NB4 (cell line): ENCODE data around the gene WFS1.

Experiments used
- DNase-seq: peaks from one replicate; pipeline ENCODE4 v3.0.0; 2010; ENCODE audit warnings: low read depth
- H3K4me3 ChIP-seq: one replicate; pipeline ENCODE4 v1.5.1; 2011; ENCODE audit warnings: mild to moderate bottlenecking, low read depth, low read length, moderate library complexity
- CTCF ChIP-seq: IDR thresholded peaks from one replicate; pipeline ENCODE4 v1.5.1; 2012; ENCODE audit warnings: low read depth, low read length
- MYC ChIP-seq: IDR thresholded peaks from 2 replicates; pipeline ENCODE4 v1.6.1; 2011; ENCODE audit warnings: low read depth, low read length
- POLR2A ChIP-seq: IDR thresholded peaks from 2 replicates; pipeline ENCODE4 v1.6.1; 2011; ENCODE audit warnings: mild to moderate bottlenecking; ENCODE audit not compliant: insufficient read length; ENCODE audit errors: extremely low read depth

WFS1 gene

GRCh38 chr4:6351246-6352000, 81.8 kb downstream of the WFS1 start:
- no peak overlapping the region for H3K4me3 ChIP-seq
- TF ChIP-seq POLR2A (no peak), MYC (no peak)
- no peak for DNase-seq

GRCh38 chr4:6352031-6352692, 82.5 kb downstream of the WFS1 start:
- no peak for TF ChIP-seq CTCF
- DNase-seq: no peak

More at GRCh38 chr4:6352031-6352692, 82.5 kb downstream of the WFS1 start:
- no peak overlapping the region for H3K4me3 ChIP-seq
